K562 (cell line): ENCODE data around the gene DYTN. TPM values are rescaled to one million over a fixed set of nuclear protein-coding genes. Genes with fewer than 3 reads are reported as not detected.

Experiments used
- ATAC-seq: fragments of 200-7000 bp; cut with Tn5 transposase; 3 replicates; pipeline ENCODE4 v1.9.1; 2020; ENCODE audit warnings: moderate library complexity
- BruUV-seq: library from RNA; stranded (reverse); fragments of 400-500 nt; replicated peaks from 2 replicates; lab custom pipeline; 2021; lab: Mats Ljungman, UMichigan
- CTCF ChIA-PET: fragments of 300-600 bp; formaldehyde crosslinking; extraction: SDS; loops from one replicate; lab custom pipeline; 2021; ENCODE audit warnings: low intra/inter-chr PET ratio; lab: Yijun Ruan, JAX
- POLR2A ChIA-PET: fragments of 300-600, 350-650 bp; sonication (Branson Sonifier 250); formaldehyde crosslinking; extraction: SDS; loops from one replicate; lab custom pipeline; 2021; ENCODE audit warnings: antibody characterized with exemption, inconsistent platforms; lab: Yijun Ruan, JAX
- DNase-seq, 4 experiments: peaks; one replicate each; pipeline versions ENCODE4 v3.0.0 to v3.0.0-alpha.2; 2011 to 2018; ENCODE audit warnings: low spot score in 3 of 4, mixed read lengths in 3 of 4; ENCODE audit errors: extremely low read depth in 1 of 4
- FAIRE-seq: peaks from 2 replicates; lab custom pipeline; 2011; peaks lifted over from hg19 to GRCh38; lab: Jason Lieb, UNC
- H2AFZ ChIP-seq: 2 replicates; pipeline ENCODE4 v1.6.0; 2011; ENCODE audit warnings: low read depth, low read length, control low read depth, inconsistent platforms
- H3K27ac ChIP-seq: fragments of 200-600 bp; 3 replicates; pipeline ENCODE4 v1.8.0; 2011; ENCODE audit warnings: low read depth, mild to moderate bottlenecking, control low read depth, inconsistent platforms, low read length, moderate library complexity, mixed read lengths; ENCODE audit errors: extremely low read depth
- H3K27me3 ChIP-seq, 2 experiments: fragments of 300-600 bp in 1 of 2; 2 replicates in 1 of 2; 3 replicates in 1 of 2; pipeline versions ENCODE4 v1.6.0 to v1.8.0; 2011; ENCODE audit warnings: inconsistent platforms in 2 of 2, low read length in 2 of 2, mild to moderate bottlenecking in 1 of 2, mixed read lengths in 1 of 2, moderate library complexity in 1 of 2; ENCODE audit not compliant: control insufficient read depth in 2 of 2, insufficient read depth in 2 of 2
- H3K36me3 ChIP-seq: fragments of 300-600 bp; 3 replicates; pipeline ENCODE4 v1.8.0; 2011; ENCODE audit warnings: mild to moderate bottlenecking, low read length, inconsistent platforms; ENCODE audit not compliant: control insufficient read depth, insufficient read depth
- H3K4me1 ChIP-seq, 2 experiments: fragments of 200-600 bp in 1 of 2; replicated peaks in 1 of 2; 2 replicates in 1 of 2; 3 replicates in 1 of 2; pipeline versions ENCODE4 v1.5.1 to v1.8.0; 2011; ENCODE audit warnings: inconsistent platforms in 2 of 2, low read length in 2 of 2, mild to moderate bottlenecking in 1 of 2, mixed read lengths in 1 of 2, moderate library complexity in 1 of 2; ENCODE audit not compliant: control insufficient read depth in 2 of 2, insufficient read depth in 2 of 2
- H3K4me2 ChIP-seq: 2 replicates; pipeline ENCODE4 v1.6.1; 2011; ENCODE audit warnings: low read length, control low read depth, inconsistent platforms, mixed read lengths; ENCODE audit not compliant: insufficient read depth
- H3K4me3 ChIP-seq: fragments of 200-600 bp; sonication (generic), shearing (Covaris generic); 2 replicates; pipeline ENCODE4 v1.5.1; 2016; ENCODE audit warnings: control low read depth, inconsistent platforms
- H3K79me2 ChIP-seq: fragments of 200-600 bp; 3 replicates; pipeline ENCODE4 v1.8.0; 2011; ENCODE audit warnings: low read length, inconsistent platforms; ENCODE audit not compliant: control insufficient read depth, insufficient read depth
- H3K9ac ChIP-seq, 2 experiments: 2 replicates each; pipeline versions ENCODE4 v1.6.0 to v1.6.1; 2011; ENCODE audit warnings: low read depth in 2 of 2, low read length in 2 of 2, control low read depth in 1 of 2, inconsistent platforms in 1 of 2, mild to moderate bottlenecking in 1 of 2, mixed read lengths in 1 of 2; ENCODE audit not compliant: insufficient read depth in 1 of 2
- H3K9me1 ChIP-seq: one replicate; pipeline ENCODE4 v1.6.0; 2011; ENCODE audit warnings: inconsistent platforms, mild to moderate bottlenecking, low read length, moderate library complexity; ENCODE audit not compliant: control insufficient read depth, insufficient read depth
- H3K9me3 ChIP-seq: replicated peaks from 2 replicates; pipeline ENCODE4 v1.5.1; 2011; ENCODE audit warnings: low read depth, low read length, inconsistent platforms; ENCODE audit not compliant: control insufficient read depth, insufficient read depth
- H4K20me1 ChIP-seq: replicated peaks from 2 replicates; pipeline ENCODE4 v1.6.1; 2011; ENCODE audit warnings: low read length, inconsistent platforms, mixed read lengths; ENCODE audit not compliant: control insufficient read depth, insufficient read depth
- ELF2 ChIP-seq: fragments of 250-450 bp; sonication (Bioruptor Pico); IDR thresholded peaks from 2 replicates; pipeline ENCODE4 v1.5.0; 2021; ENCODE audit warnings: mild to moderate bottlenecking
- MAFG ChIP-seq: fragments of 450-650 bp; conservative IDR thresholded peaks from 2 replicates; pipeline ENCODE4 v1.6.1; 2016; ENCODE audit warnings: missing genetic modification characterization, missing compliant biosample characterization
- MAZ ChIP-seq, 2 experiments: fragments of 450-650 bp in 1 of 2; sonication (generic) in 1 of 2; formaldehyde crosslinking; IDR thresholded peaks in 1 of 2; conservative IDR thresholded peaks in 1 of 2; 2 replicates each; pipeline versions ENCODE4 v1.4.0 to v1.5.0; 2020; ENCODE audit warnings: mild to moderate bottlenecking in 1 of 2, missing genetic modification reagents in 1 of 2
- MBD2 ChIP-seq: sonication (generic); IDR thresholded peaks from 2 replicates; pipeline ENCODE4 v1.6.1; 2016; ENCODE audit warnings: low read depth, borderline replicate concordance
- MTA1 ChIP-seq: fragments of 450-650 bp; IDR thresholded peaks from 2 replicates; pipeline ENCODE4 v1.6.1; 2017; ENCODE audit warnings: borderline replicate concordance
- MYNN ChIP-seq, 2 experiments: sonication (generic); formaldehyde crosslinking in 1 of 2; IDR thresholded peaks; 2 replicates each; pipeline versions ENCODE4 v1.5.0 to v1.6.1; 2016 to 2020; ENCODE audit warnings: antibody characterized with exemption in 1 of 2, missing genetic modification reagents in 1 of 2
- POLR2AphosphoS5 ChIP-seq: IDR thresholded peaks from 2 replicates; pipeline ENCODE4 v1.6.1; 2011; ENCODE audit warnings: mild to moderate bottlenecking, low read depth, low read length, moderate library complexity; ENCODE audit not compliant: control insufficient read depth, insufficient read depth
- RB1 ChIP-seq: fragments of 450-650 bp; IDR thresholded peaks from 2 replicates; pipeline ENCODE4 v1.6.1; 2017; ENCODE audit warnings: low read depth, mild to moderate bottlenecking
- RBM39 ChIP-seq: fragments of 200-400 bp; formaldehyde crosslinking; optimal IDR thresholded peaks from 2 replicates; pipeline ENCODE3; 2018; ENCODE audit warnings: low read depth, low read length
- SIRT6 ChIP-seq: IDR thresholded peaks from one replicate; pipeline ENCODE4 v1.6.1; 2012; ENCODE audit warnings: low read depth, mild to moderate bottlenecking, control low read depth, inconsistent platforms, low read length, moderate library complexity
- TCFL5 ChIP-seq: fragments of 250-450 bp; sonication (Bioruptor Pico); conservative IDR thresholded peaks from 2 replicates; pipeline ENCODE4 v1.6.1; 2021; ENCODE audit warnings: mild to moderate bottlenecking, moderate library complexity, matching md5 sums
- ZNF224 ChIP-seq: sonication (generic); formaldehyde crosslinking; IDR thresholded peaks from 2 replicates; pipeline ENCODE4 v1.8.0; 2022; ENCODE audit warnings: mild to moderate bottlenecking, missing genetic modification reagents
- ZNF232 ChIP-seq: sonication (generic); formaldehyde crosslinking; IDR thresholded peaks from 2 replicates; pipeline ENCODE4 v1.8.0; 2022; ENCODE audit warnings: mild to moderate bottlenecking, missing genetic modification reagents
- ZNF561 ChIP-seq: fragments of 450-650 bp; formaldehyde crosslinking; conservative IDR thresholded peaks from 2 replicates; pipeline ENCODE4 v1.4.0; 2020; ENCODE audit warnings: mild to moderate bottlenecking, moderate library complexity
- ZNF79 ChIP-seq: fragments of 250-450 bp; sonication (Bioruptor Pico); IDR thresholded peaks from 2 replicates; pipeline ENCODE4 v1.4.0; 2020; ENCODE audit warnings: low read depth, mild to moderate bottlenecking, moderate library complexity
- WGBS: fragments of 100-300 bp; shearing (Covaris generic); methylation state at CpG from one replicate; pipeline ENCODE4 v1.1.6; 2016; ENCODE audit warnings: low coverage, mixed read lengths; ENCODE audit not compliant: insufficient coverage; ENCODE audit errors: missing lambda C conversion rate; 5-methylcytosine and 5-hydroxymethylcytosine counted together
- in situ Hi-C: fragments of 300-500 bp; cut with MboI; formaldehyde crosslinking; loops from 4 replicates; pipeline ENCODE4 v1.15.0; 2018; ENCODE audit warnings: inconsistent platforms, mixed read lengths
- intact Hi-C: fragments of 100-400 bp; cut with micrococcal nuclease; formaldehyde crosslinking; loops from 2 replicates; pipeline ENCODE4 v1.14.2; 2022
- polyA plus RNA-seq, 8 experiments: library from polyadenylated mRNA; depleted of rRNA in 4 of 8; stranded (reverse) in 5 of 8; unstranded in 3 of 8; fragments of >200 nt; fragmentation: Nextera tagmentation in 2 of 8; fragmentation: Illumina TruSeq in 1 of 8; extraction: Ambion mirVana in 2 of 8; extraction: Trizol in 1 of 8; gene quantifications; 2 replicates each; pipeline versions ENCODE4 v1.2.1 to v1.2.3, GENCODE V29; 2011 to 2014; ENCODE audit warnings: inconsistent platforms in 1 of 8, missing spikeins in 1 of 8
- total RNA-seq, 7 experiments: library from RNA; depleted of rRNA in 6 of 7; stranded (reverse); fragments of >200 nt in 6 of 7; fragmentation: Illumina TruSeq in 2 of 7; extraction: Trizol in 2 of 7; gene quantifications; 2 replicates each; pipeline versions ENCODE4 v1.2.1 to v1.2.3, GENCODE V29; 2011 to 2021; ENCODE audit warnings: low replicate concordance in 1 of 7
- TF ChIP-seq, protein P1 (sequence below): fragments of 200-800 bp; sonication (Bioruptor generic); IDR thresholded peaks from 2 replicates; pipeline ENCODE4 v1.6.1; 2017; ENCODE audit warnings: missing genetic modification characterization, missing compliant biosample characterization
- TF ChIP-seq, protein P2 (sequence below): IDR thresholded peaks from 2 replicates; pipeline ENCODE4 v1.6.1; 2014; ENCODE audit warnings: antibody characterized with exemption
- TF ChIP-seq, protein P3 (sequence below): fragments of 250-450 bp; sonication (Bioruptor Pico); IDR thresholded peaks from 2 replicates; pipeline ENCODE4 v1.8.0; 2021; ENCODE audit warnings: moderate library complexity, mild to moderate bottlenecking, inconsistent platforms
- TF ChIP-seq, protein P4 (sequence below): fragments of 250-450 bp; sonication (Bioruptor Pico); IDR thresholded peaks from 2 replicates; pipeline ENCODE4 v1.8.0; 2022; ENCODE audit warnings: moderate library complexity, mild to moderate bottlenecking, inconsistent platforms

DYTN gene
- total and polyA plus RNA-seq, 9 of the 15 experiments (the other 6 are each of a cell fraction or from before 2014, with no cell fraction given), result not detected

DNA sequence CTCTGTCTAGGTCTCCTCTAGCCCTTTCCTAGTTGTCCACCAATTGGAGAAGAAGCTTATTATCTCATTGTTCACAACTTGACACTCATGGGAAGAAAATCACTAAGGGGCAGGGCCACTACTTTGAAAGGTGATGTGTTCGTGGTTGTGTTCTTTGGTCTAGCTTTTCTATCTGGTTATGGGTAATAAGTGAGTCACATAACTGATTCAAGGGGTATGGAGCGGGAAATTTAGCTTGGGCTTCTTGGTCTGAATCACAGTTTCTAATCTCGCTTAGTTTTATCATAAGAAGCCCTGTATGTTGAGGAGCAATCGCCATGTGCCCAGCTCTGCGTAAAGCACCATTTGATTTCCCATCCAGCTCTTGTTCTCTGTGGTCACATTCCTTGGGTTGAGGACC is 18.7 kb upstream of the DYTN start:
- no TSS peak for BruUV-seq
- ATAC-seq (no peak), DNase-seq (no peak), FAIRE-seq (no peak)
- 0% methylated on average over 3 of the region's 5 CpGs for WGBS
- intact Hi-C loops (no loop called here), in situ Hi-C loops (no loop called here)
- Histone ChIP-seq H3K9ac (no peak overlapping the region), H3K79me2 (no peaks in the 10 kb centered on the region), H4K20me1 (no peaks in the 10 kb centered on the region), H3K9me3 (no peaks in the 10 kb centered on the region), H3K9me1 (no peaks in the 10 kb centered on the region), H3K4me1 (no peaks in the 10 kb centered on the region), H2AFZ (no peak overlapping the region), H3K36me3 (no peaks in the 10 kb centered on the region), H3K4me3 (no peak overlapping the region), H3K27me3 (no peaks in the 10 kb centered on the region), H3K27ac (no peak overlapping the region), H3K4me2 (no peak overlapping the region)
- POLR2A ChIA-PET, result no interaction called here
- CTCF ChIA-PET, result no interaction called here
- TF ChIP-seq RBM39 (no peak), SIRT6 (no peak), MYNN (IDR thresholded peaks at IDR 0.05) (no peak), MYNN (CRISPR knock-in tag; IDR thresholded peaks at IDR 0.05) (no peak), POLR2AphosphoS5 (no peak), MAZ (CRISPR knock-in tag; conservative IDR thresholded peaks at IDR 0.05 in 1 of 2, IDR thresholded peaks at IDR 0.05 in 1 of 2) (no peak), ZNF232 (no peak), ZNF79 (CRISPR knock-in tag) (no peak), MBD2 (no peak), TCFL5 (no peak), RB1 (no peak), MTA1 (no peak), MAFG (tag) (no peak), ZNF224 (CRISPR knock-in tag) (no peak), ELF2 (CRISPR knock-in tag) (no peak), ZNF561 (no peak)
- TF ChIP-seq, protein P1, sequence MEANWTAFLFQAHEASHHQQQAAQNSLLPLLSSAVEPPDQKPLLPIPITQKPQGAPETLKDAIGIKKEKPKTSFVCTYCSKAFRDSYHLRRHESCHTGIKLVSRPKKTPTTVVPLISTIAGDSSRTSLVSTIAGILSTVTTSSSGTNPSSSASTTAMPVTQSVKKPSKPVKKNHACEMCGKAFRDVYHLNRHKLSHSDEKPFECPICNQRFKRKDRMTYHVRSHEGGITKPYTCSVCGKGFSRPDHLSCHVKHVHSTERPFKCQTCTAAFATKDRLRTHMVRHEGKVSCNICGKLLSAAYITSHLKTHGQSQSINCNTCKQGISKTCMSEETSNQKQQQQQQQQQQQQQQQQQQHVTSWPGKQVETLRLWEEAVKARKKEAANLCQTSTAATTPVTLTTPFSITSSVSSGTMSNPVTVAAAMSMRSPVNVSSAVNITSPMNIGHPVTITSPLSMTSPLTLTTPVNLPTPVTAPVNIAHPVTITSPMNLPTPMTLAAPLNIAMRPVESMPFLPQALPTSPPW, result no peak
- TF ChIP-seq, protein P2, sequence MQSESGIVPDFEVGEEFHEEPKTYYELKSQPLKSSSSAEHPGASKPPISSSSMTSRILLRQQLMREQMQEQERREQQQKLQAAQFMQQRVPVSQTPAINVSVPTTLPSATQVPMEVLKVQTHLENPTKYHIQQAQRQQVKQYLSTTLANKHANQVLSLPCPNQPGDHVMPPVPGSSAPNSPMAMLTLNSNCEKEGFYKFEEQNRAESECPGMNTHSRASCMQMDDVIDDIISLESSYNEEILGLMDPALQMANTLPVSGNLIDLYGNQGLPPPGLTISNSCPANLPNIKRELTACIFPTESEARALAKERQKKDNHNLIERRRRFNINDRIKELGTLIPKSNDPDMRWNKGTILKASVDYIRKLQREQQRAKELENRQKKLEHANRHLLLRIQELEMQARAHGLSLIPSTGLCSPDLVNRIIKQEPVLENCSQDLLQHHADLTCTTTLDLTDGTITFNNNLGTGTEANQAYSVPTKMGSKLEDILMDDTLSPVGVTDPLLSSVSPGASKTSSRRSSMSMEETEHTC, result no peak
- TF ChIP-seq, protein P3, sequence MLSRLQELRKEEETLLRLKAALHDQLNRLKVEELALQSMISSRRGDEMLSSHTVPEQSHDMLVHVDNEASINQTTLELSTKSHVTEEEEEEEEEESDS (CRISPR knock-in tag), result no peak
- TF ChIP-seq, protein P4, sequence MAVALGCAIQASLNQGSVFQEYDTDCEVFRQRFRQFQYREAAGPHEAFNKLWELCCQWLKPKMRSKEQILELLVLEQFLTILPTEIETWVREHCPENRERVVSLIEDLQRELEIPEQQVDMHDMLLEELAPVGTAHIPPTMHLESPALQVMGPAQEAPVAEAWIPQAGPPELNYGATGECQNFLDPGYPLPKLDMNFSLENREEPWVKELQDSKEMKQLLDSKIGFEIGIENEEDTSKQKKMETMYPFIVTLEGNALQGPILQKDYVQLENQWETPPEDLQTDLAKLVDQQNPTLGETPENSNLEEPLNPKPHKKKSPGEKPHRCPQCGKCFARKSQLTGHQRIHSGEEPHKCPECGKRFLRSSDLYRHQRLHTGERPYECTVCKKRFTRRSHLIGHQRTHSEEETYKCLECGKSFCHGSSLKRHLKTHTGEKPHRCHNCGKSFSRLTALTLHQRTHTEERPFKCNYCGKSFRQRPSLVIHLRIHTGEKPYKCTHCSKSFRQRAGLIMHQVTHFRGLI (CRISPR knock-in tag), result no peak
- TF ChIP-seq, all 486 proteins: peak for 0
